ENCODE data around the gene ADSL. TPM values are rescaled to one million over a fixed set of nuclear protein-coding genes. Genes with fewer than 3 reads are reported as not detected.
"Not testable (repeated sequence)": the region's sequence is repeated elsewhere in the genome, so short reads cannot be mapped to it uniquely, and the experiment has no call there.

Gene ADSL
- total and polyA plus RNA-seq, 4 donors, result 19.4 to 54.5 (median 39.8) TPM

DNA sequence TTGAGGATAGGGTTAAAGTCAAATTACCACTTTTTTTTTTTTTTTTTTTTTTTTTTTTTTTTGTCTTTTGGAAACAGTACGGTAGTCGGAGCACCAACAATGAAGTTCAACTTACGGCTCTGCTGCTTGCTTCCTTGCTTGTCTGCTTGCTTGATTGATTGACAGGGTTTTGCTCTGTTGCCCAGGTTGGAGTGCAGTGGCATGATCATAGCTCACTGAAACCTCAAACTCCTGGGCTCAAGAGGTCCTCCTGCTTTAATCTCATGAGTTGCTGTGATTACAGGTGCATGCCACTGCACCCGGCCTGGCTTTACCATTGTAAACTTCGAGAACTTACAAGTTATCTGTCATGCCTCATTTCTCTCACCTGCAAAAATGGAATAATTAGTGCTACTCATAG, 29.8 kb downstream of the ADSL start (continued):
- TF ChIP-seq, protein P1, sequence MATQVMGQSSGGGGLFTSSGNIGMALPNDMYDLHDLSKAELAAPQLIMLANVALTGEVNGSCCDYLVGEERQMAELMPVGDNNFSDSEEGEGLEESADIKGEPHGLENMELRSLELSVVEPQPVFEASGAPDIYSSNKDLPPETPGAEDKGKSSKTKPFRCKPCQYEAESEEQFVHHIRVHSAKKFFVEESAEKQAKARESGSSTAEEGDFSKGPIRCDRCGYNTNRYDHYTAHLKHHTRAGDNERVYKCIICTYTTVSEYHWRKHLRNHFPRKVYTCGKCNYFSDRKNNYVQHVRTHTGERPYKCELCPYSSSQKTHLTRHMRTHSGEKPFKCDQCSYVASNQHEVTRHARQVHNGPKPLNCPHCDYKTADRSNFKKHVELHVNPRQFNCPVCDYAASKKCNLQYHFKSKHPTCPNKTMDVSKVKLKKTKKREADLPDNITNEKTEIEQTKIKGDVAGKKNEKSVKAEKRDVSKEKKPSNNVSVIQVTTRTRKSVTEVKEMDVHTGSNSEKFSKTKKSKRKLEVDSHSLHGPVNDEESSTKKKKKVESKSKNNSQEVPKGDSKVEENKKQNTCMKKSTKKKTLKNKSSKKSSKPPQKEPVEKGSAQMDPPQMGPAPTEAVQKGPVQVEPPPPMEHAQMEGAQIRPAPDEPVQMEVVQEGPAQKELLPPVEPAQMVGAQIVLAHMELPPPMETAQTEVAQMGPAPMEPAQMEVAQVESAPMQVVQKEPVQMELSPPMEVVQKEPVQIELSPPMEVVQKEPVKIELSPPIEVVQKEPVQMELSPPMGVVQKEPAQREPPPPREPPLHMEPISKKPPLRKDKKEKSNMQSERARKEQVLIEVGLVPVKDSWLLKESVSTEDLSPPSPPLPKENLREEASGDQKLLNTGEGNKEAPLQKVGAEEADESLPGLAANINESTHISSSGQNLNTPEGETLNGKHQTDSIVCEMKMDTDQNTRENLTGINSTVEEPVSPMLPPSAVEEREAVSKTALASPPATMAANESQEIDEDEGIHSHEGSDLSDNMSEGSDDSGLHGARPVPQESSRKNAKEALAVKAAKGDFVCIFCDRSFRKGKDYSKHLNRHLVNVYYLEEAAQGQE (IDR thresholded peaks at IDR 0.05), result no peak
- TF ChIP-seq NR2F2 (IDR thresholded peaks at IDR 0.05) (no peak), RXRA (IDR thresholded peaks at IDR 0.05) (no peak), JUND (IDR thresholded peaks at IDR 0.05) (no peak)

- Histone ChIP-seq H3K27ac (ENCODE audit: low read depth in 1 of 2, low read length in 2 of 2) (no peak overlapping the region), H3K4me1 (ENCODE audit: control insufficient read depth in 4 of 4, insufficient read depth in 4 of 4, low read length in 3 of 4) (no peaks in the 10 kb centered on the region), H3K9me3 (ENCODE audit: control insufficient read depth in 4 of 4, low read length in 3 of 4) (no peaks in the 10 kb centered on the region), H3K27me3 (ENCODE audit: control insufficient read depth in 4 of 4, insufficient read depth in 4 of 4, low read length in 3 of 4) (no peaks in the 10 kb centered on the region), H3K4me3 (ENCODE audit: low read depth in 1 of 3, low read length in 3 of 3) (no peak overlapping the region), H3K9ac (ENCODE audit: low read depth in 1 of 2, low read length in 2 of 2) (no peak overlapping the region), H3K36me3 (ENCODE audit: control insufficient read depth in 4 of 4, insufficient read depth in 3 of 4, low read depth in 1 of 4, low read length in 3 of 4) (peaks cover 0 to 2% (median under 1%) of the 10 kb centered on the region in 4 donors)
- WGBS, result 93% methylated on average over 2 of the region's 2 CpGs
- DNase-seq (ENCODE audit: low spot score), result no peak
- TF ChIP-seq JUND (IDR thresholded peaks at IDR 0.05) (no peak), NR2F2 (IDR thresholded peaks at IDR 0.05) (no peak), YY1 (IDR thresholded peaks at IDR 0.05) (no peak), SP1 (IDR thresholded peaks at IDR 0.05) (no peak), ATF3 (IDR thresholded peaks at IDR 0.05) (no peak)
Observed at GRCh38 chr22:40377931-40378330, 31.6 kb downstream of the ADSL start.

- H3K9me3 ChIP-seq (ENCODE audit: control insufficient read depth in 4 of 4, low read length in 3 of 4); H3K27me3 ChIP-seq (ENCODE audit: control insufficient read depth in 4 of 4, insufficient read depth in 4 of 4, low read length in 3 of 4); H3K27ac ChIP-seq (ENCODE audit: low read depth in 1 of 2, low read length in 2 of 2); H3K4me3 ChIP-seq (ENCODE audit: low read depth in 1 of 3, low read length in 3 of 3); DNase-seq (ENCODE audit: low spot score); H3K4me1 ChIP-seq (ENCODE audit: control insufficient read depth in 4 of 4, insufficient read depth in 4 of 4, low read length in 3 of 4); H3K9ac ChIP-seq (ENCODE audit: low read depth in 1 of 2, low read length in 2 of 2); H3K36me3 ChIP-seq (ENCODE audit: control insufficient read depth in 4 of 4, insufficient read depth in 3 of 4, low read depth in 1 of 4, low read length in 3 of 4): not testable (repeated sequence)
- WGBS, result 94% methylated on average over 11 of the region's 11 CpGs
Observed at GRCh38 chr22:40378448-40378847, 32.1 kb downstream of the ADSL start.

DNA sequence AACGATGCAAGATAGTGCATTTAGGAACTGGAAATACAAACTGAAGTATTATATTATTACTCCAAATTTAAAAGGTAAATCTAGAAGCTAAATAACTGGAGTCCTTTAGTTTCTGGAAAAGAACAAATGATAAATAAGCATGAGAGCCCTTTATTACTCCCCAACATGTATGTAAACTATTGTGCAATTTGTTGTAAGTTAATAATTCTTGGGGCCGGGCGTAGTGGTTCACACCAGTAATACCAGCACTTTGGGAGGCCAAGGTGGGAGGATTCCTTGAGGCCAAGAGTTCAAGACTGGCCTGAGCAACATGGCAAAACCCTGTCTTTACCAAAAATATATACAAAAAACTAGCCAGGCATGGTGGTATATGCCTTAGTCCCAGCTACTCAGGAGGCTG, 35.2 kb downstream of the ADSL start:
- no peaks in the 10 kb centered on the region for H3K27me3 ChIP-seq (ENCODE audit: control insufficient read depth in 4 of 4, insufficient read depth in 4 of 4, low read length in 3 of 4)
- DNase-seq (ENCODE audit: low spot score), result no peak
- no peaks in the 10 kb centered on the region for H3K9me3 ChIP-seq (ENCODE audit: control insufficient read depth in 4 of 4, low read length in 3 of 4)
- WGBS, result 66% methylated on average over 3 of the region's 3 CpGs
- peaks cover 0 to 2% (median 0%) of the 10 kb centered on the region in 4 donors for H3K36me3 ChIP-seq (ENCODE audit: control insufficient read depth in 4 of 4, insufficient read depth in 3 of 4, low read depth in 1 of 4, low read length in 3 of 4)
- no peak overlapping the region for H3K27ac ChIP-seq (ENCODE audit: low read depth in 1 of 2, low read length in 2 of 2)
- no peaks in the 10 kb centered on the region for H3K4me1 ChIP-seq (ENCODE audit: control insufficient read depth in 4 of 4, insufficient read depth in 4 of 4, low read length in 3 of 4)
- TF ChIP-seq RXRA (IDR thresholded peaks at IDR 0.05), result no peak
- TF ChIP-seq, protein P1 (IDR thresholded peaks at IDR 0.05), result no peak
- no peak overlapping the region for H3K9ac ChIP-seq (ENCODE audit: low read depth in 1 of 2, low read length in 2 of 2)
- H3K4me3 ChIP-seq (ENCODE audit: low read depth in 1 of 3, low read length in 3 of 3), result no peak overlapping the region

Measured in liver (tissue), 9 donors.